ENCODE results near the gene LSM4. TPM values are rescaled to one million over a fixed set of nuclear protein-coding genes. Genes with fewer than 3 reads are reported as not detected.

Gene LSM4
- total and polyA plus RNA-seq, 2 donors (not counting 3 experiments of a cell fraction or from before 2014, with no cell fraction given): 118 to 119 TPM

DNA sequence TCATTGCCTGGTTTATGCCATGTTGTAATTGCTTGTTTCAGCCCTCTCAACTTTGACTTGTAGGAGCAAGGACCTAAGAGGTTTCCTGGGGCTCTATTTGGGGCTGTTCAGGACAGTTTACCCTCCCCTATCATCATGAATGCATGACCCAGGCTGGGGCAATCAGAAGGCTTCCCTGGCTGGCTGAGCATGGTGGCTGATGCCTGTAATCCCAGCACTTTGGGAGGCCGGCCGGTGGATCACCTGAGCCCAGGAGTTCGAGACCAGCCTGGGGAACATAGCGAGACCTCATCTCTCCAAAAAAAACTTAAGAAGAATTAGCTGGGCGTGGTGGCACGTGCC lies 6.1 kb upstream of the LSM4 start:
- no peak overlapping the region for H3K27ac ChIP-seq (ENCODE audit: insufficient read depth, low read depth, low read length)
- no TSS peak for BruUV-seq (replicated peaks)
- H3K9me1 ChIP-seq (replicated peaks; ENCODE audit: control insufficient read depth, extremely low read depth, insufficient read depth, low read length): no peaks in the 10 kb centered on the region
- H3K79me2 ChIP-seq (ENCODE audit: control insufficient read depth, insufficient read depth, low read length): no peaks in the 10 kb centered on the region
- no peak overlapping the region for H3K4me3 ChIP-seq (replicated peaks in 1 of 3; ENCODE audit: insufficient read depth in 1 of 3, low read depth in 1 of 3, low read length in 3 of 3)
- H3K27me3 ChIP-seq (ENCODE audit: control insufficient read depth in 2 of 2, insufficient read depth in 2 of 2, low read length in 2 of 2): peaks cover 0 to 2% of the 10 kb centered on the region in 2 experiments
- DNase-seq (ENCODE audit: low read depth, low spot score) (no peak), FAIRE-seq (no peak)
- ChIA-PET CTCF (interaction anchor here (0.6 to 10.9 kb wide), 54 partner anchors 9 to 218 kb away, joined by 3 to 401 read pairs (median 5); partner anchors contain the start of genes GDF15, IQCN, JUND and PGPEP1), POLR2A (interaction anchor here (0.6 to 6.2 kb wide), 7 partner anchors 11 to 57 kb away, joined by 3 to 103 read pairs (median 6); partner anchors contain the start of genes GDF15 and JUND)
- H4K20me1 ChIP-seq (replicated peaks; ENCODE audit: control insufficient read depth, extremely low read depth, insufficient read depth, low read length): no peaks in the 10 kb centered on the region
- H3K4me1 ChIP-seq (ENCODE audit: control insufficient read depth, extremely low read depth, insufficient read depth, low read length): peaks cover 5% of the 10 kb centered on the region
- TF ChIP-seq GATA2 (IDR thresholded peaks at IDR 0.05; ENCODE audit: insufficient read depth, insufficient read length, low read depth, low read length) (no peak), POLR2AphosphoS5 (IDR thresholded peaks at IDR 0.05; ENCODE audit: insufficient read depth, low read depth, low read length) (no peak), EZH2 (IDR thresholded peaks at IDR 0.05; ENCODE audit: borderline replicate concordance, low read depth, low read length, severe bottlenecking) (no peak), POLR2A (IDR thresholded peaks at IDR 0.05; ENCODE audit: low read depth, low read length) (no peak), MYC (IDR thresholded peaks at IDR 0.05; ENCODE audit: low read depth, low read length) (no peak), JUN (IDR thresholded peaks at IDR 0.05; ENCODE audit: borderline replicate concordance, insufficient read depth, insufficient read length, low read depth) (no peak), FOS (IDR thresholded peaks at IDR 0.05; ENCODE audit: borderline replicate concordance, insufficient read depth, low read length) (no peak)
- TF ChIP-seq, protein P1, sequence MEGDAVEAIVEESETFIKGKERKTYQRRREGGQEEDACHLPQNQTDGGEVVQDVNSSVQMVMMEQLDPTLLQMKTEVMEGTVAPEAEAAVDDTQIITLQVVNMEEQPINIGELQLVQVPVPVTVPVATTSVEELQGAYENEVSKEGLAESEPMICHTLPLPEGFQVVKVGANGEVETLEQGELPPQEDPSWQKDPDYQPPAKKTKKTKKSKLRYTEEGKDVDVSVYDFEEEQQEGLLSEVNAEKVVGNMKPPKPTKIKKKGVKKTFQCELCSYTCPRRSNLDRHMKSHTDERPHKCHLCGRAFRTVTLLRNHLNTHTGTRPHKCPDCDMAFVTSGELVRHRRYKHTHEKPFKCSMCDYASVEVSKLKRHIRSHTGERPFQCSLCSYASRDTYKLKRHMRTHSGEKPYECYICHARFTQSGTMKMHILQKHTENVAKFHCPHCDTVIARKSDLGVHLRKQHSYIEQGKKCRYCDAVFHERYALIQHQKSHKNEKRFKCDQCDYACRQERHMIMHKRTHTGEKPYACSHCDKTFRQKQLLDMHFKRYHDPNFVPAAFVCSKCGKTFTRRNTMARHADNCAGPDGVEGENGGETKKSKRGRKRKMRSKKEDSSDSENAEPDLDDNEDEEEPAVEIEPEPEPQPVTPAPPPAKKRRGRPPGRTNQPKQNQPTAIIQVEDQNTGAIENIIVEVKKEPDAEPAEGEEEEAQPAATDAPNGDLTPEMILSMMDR (IDR thresholded peaks at IDR 0.05; ENCODE audit: extremely low read depth in 1 of 2, insufficient read depth in 1 of 2, low read depth in 1 of 2, low read length in 2 of 2): no peak
- TF ChIP-seq, protein P2, sequence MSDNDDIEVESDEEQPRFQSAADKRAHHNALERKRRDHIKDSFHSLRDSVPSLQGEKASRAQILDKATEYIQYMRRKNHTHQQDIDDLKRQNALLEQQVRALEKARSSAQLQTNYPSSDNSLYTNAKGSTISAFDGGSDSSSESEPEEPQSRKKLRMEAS (IDR thresholded peaks at IDR 0.05; ENCODE audit: insufficient read depth, insufficient read length): no peak
- H2AFZ ChIP-seq (ENCODE audit: low read depth, low read length): peak overlapping the region; percentile 97
- no peaks in the 10 kb centered on the region for H3K9me3 ChIP-seq (replicated peaks; ENCODE audit: control insufficient read depth, insufficient read depth, low read length)
- dilution Hi-C loops (cut with MboI; ENCODE audit: extremely low pct_ligation_motif_present, low sequenced_read_pairs): no loop called here
- no peak overlapping the region for H3K9ac ChIP-seq (replicated peaks; ENCODE audit: extremely low read depth, insufficient read depth, low read length)
- peak overlapping the region; percentile 66 for H3K4me2 ChIP-seq (ENCODE audit: insufficient read depth, low read length)
- intact Hi-C loops (cut with micrococcal nuclease): loop anchor here (10.0 kb wide), 1 partner anchor 214 kb away; no protein-coding TSS in a partner anchor
- no peaks in the 10 kb centered on the region for H3K36me3 ChIP-seq (ENCODE audit: control insufficient read depth in 2 of 2, extremely low read depth in 1 of 2, insufficient read depth in 2 of 2, low read length in 2 of 2)
